CD4-positive, alpha-beta T cell treated with Interleukin-1 beta for 1 hour (primary cell): ENCODE results near the gene SMIM28.
"Not testable (repeated sequence)": the region's sequence is repeated elsewhere in the genome, so short reads cannot be mapped to it uniquely, and the experiment has no call there.

Source experiments
- DNase-seq, 2 donors: peaks; one replicate each; pipeline ENCODE4 v3.0.0-alpha.2; 2020 to 2022

Gene SMIM28

GRCh38 chr6:138377844-138378243 is at the start of gene SMIM28:
SMIM28 (plus strand) TSS chr6:138377905; CDS start chr6:138378073, 168 bp downstream.
- DNase-seq: no peak

GRCh38 chr6:138328210-138328609 is 49.5 kb upstream of the SMIM28 start:
- no peak for DNase-seq

- DNase-seq: no peak
These were observed 46.9 kb upstream of the SMIM28 start for GRCh38 chr6:138330763-138331162.

GRCh38 chr6:138331444-138331843 is 46.3 kb upstream of the SMIM28 start:
- no peak for DNase-seq

DNA sequence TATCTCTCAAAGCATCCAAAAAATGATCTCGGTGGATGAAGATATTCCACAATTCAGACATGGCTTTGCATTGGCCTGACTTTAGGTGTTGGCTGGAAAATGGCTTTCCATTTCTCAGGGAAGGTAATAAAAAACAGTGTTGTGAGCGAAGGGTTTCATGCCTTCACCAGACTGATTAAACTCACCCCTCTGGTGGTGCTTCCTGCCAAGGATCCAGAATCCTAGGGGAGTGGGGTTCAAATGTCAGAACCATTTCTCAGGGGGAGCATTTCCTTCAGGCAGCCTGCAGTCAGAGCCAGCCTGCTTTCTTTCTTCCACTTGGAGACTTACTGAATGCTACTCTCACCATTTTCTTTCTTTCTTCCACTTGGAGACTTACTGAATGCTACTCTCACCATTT is 45.7 kb upstream of the SMIM28 start:
- no peak for DNase-seq

- DNase-seq: no peak
These were observed 43.7 kb upstream of the SMIM28 start for GRCh38 chr6:138334000-138334399.

GRCh38 chr6:138334963-138335362 is 42.7 kb upstream of the SMIM28 start:
- DNase-seq: no peak

- DNase-seq: no peak
These were observed 41.5 kb upstream of the SMIM28 start for GRCh38 chr6:138336221-138336620.

- DNase-seq: no peak
These were observed 40.6 kb upstream of the SMIM28 start for GRCh38 chr6:138337076-138337475.

DNA sequence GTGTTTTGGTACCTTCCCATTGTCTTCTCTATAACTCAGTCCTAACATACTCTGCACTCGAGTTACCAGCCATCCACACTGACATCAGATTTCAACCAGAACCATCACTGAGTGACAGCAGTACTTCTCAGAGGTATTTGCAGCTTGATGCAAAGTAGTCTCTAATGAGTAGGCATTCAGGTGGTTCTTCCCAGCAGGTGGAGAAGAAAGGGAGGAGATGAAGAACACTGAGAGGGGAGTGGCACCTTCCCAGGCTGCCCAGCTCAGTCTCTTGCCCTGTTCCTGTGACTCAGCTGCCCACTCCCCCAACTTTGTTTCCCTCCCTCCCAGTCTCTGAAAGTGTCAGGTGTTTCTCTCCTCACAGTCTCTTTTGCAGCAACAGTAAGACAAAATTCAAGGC is 38.7 kb upstream of the SMIM28 start:
- no peak for DNase-seq

DNA sequence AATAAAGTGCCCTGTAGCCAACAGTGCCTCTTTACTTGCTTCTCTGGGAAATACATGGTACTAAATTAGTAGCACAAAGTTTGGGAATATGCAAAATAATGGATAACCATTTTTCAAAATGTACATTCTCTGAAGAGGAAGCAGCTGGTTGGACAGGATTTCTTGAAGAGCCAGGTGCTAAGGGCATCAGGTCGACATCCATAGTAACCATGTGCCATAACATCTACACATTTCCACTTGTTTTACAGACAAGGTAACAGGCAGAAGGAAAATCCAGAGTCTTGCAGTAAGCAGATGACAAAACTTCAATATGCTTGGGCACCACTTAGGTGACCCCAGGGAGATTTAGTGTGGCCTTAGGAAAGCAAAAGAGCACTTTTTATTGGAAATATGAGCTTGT is 36.5 kb upstream of the SMIM28 start:
- DNase-seq: no peak

DNA sequence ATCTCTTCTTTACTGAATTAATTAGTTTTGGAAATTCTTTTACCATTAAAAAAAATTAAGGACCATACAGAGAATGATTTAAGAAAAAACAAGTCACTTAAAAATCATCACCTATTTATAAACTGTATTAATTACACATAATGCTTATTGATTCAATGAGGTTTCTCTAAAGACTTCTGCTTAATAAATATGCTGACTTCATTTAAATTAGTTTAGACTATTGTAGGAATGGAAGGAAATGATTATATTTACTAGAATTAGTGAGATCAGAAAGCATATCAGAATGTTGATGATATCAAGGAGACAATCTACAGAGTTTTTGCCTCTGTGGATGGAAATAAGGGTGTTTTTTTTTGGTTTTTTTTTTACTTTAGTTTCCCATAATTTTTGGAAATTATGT is 34.6 kb upstream of the SMIM28 start:
- no peak for DNase-seq

- DNase-seq: no peak
These were observed 32.0 kb upstream of the SMIM28 start for GRCh38 chr6:138345565-138346285.

- no peak for DNase-seq
These were observed 31.2 kb upstream of the SMIM28 start for GRCh38 chr6:138346302-138347195.

GRCh38 chr6:138347864-138348263 is 29.8 kb upstream of the SMIM28 start:
- DNase-seq: no peak

GRCh38 chr6:138349891-138350290 is 27.8 kb upstream of the SMIM28 start:
- no peak for DNase-seq

- no peak for DNase-seq
These were observed 19.8 kb upstream of the SMIM28 start for GRCh38 chr6:138357928-138358327.

- DNase-seq: not testable (repeated sequence)
These were observed 9.0 kb upstream of the SMIM28 start for GRCh38 chr6:138368684-138369083.

- no peak for DNase-seq
These were observed 6.9 kb upstream of the SMIM28 start for GRCh38 chr6:138370631-138371451.

GRCh38 chr6:138371452-138371711 is 6.3 kb upstream of the SMIM28 start:
- no peak for DNase-seq

GRCh38 chr6:138371720-138372119 is 6.0 kb upstream of the SMIM28 start:
- DNase-seq: no peak

GRCh38 chr6:138372711-138373463 is 4.8 kb upstream of the SMIM28 start:
- DNase-seq: peak in 1 of 2 donors; percentile 6

GRCh38 chr6:138374230-138374629 is 3.5 kb upstream of the SMIM28 start:
- DNase-seq: no peak
